Ishikawa (cell line): ENCODE results near the gene SEC61A1.

Source experiments
- CEBPB ChIP-seq: IDR thresholded peaks from 2 replicates; pipeline ENCODE4 v1.6.1; 2012
- CREB1 ChIP-seq: IDR thresholded peaks from 2 replicates; pipeline ENCODE4 v1.6.1; 2012; ENCODE audit warnings: low read depth
- EGR1 ChIP-seq: IDR thresholded peaks from 2 replicates; pipeline ENCODE4 v1.6.1; 2012
- EP300 ChIP-seq: IDR thresholded peaks from 2 replicates; pipeline ENCODE4 v1.6.1; 2012; ENCODE audit warnings: borderline replicate concordance
- FOXM1 ChIP-seq: IDR thresholded peaks from 2 replicates; pipeline ENCODE4 v1.6.1; 2012; ENCODE audit warnings: low read depth, borderline replicate concordance
- MAX ChIP-seq: IDR thresholded peaks from 2 replicates; pipeline ENCODE4 v1.6.1; 2012
- NFIC ChIP-seq: IDR thresholded peaks from 2 replicates; pipeline ENCODE4 v1.6.1; 2012
- RAD21 ChIP-seq: IDR thresholded peaks from 2 replicates; pipeline ENCODE4 v1.6.1; 2012; ENCODE audit warnings: low read depth
- REST ChIP-seq: IDR thresholded peaks from 2 replicates; pipeline ENCODE4 v1.6.1; 2012; ENCODE audit warnings: low read depth, mild to moderate bottlenecking
- TAF1 ChIP-seq: IDR thresholded peaks from 2 replicates; pipeline ENCODE4 v1.6.1; 2012; ENCODE audit warnings: low read depth, mild to moderate bottlenecking
- TCF12 ChIP-seq: IDR thresholded peaks from 2 replicates; pipeline ENCODE4 v1.6.1; 2012; ENCODE audit warnings: low read depth
- TEAD4 ChIP-seq: IDR thresholded peaks from 2 replicates; pipeline ENCODE4 v1.6.1; 2012
- USF1 ChIP-seq: IDR thresholded peaks from 2 replicates; pipeline ENCODE4 v1.6.1; 2012
- YY1 ChIP-seq: IDR thresholded peaks from 2 replicates; pipeline ENCODE4 v1.6.1; 2012; ENCODE audit warnings: low read depth
- ZBTB7A ChIP-seq: IDR thresholded peaks from 2 replicates; pipeline ENCODE4 v1.6.1; 2012; ENCODE audit warnings: low read depth

The SEC61A1 gene

GRCh38 chr3:128009952-128010846 is 42.0 kb upstream of the SEC61A1 start:
- no peak for TF ChIP-seq NFIC
- no peak for TF ChIP-seq TEAD4
- no peak for TF ChIP-seq YY1
- TF ChIP-seq RAD21 = no peak
- no peak for TF ChIP-seq EGR1
- no peak for TF ChIP-seq USF1
- TF ChIP-seq ZBTB7A = no peak
- no peak for TF ChIP-seq CEBPB
- TF ChIP-seq EP300 = no peak
- no peak for TF ChIP-seq REST
- TF ChIP-seq TCF12 = no peak
- TF ChIP-seq TAF1 = no peak
- no peak for TF ChIP-seq CREB1

- peak; percentile 55 for TF ChIP-seq RAD21
- TF ChIP-seq TCF12 = no peak
- no peak for TF ChIP-seq USF1
Measured at GRCh38 chr3:128011140-128011539, 41.1 kb upstream of the SEC61A1 start.

GRCh38 chr3:128012050-128012449 is 40.2 kb upstream of the SEC61A1 start:
- no peak for TF ChIP-seq MAX
- TF ChIP-seq FOXM1 = no peak

GRCh38 chr3:128014548-128014947 is 37.7 kb upstream of the SEC61A1 start:
- TF ChIP-seq REST = no peak
- TF ChIP-seq TCF12 = no peak
- no peak for TF ChIP-seq EP300
- no peak for TF ChIP-seq NFIC
- no peak for TF ChIP-seq USF1
- TF ChIP-seq YY1 = no peak
- TF ChIP-seq ZBTB7A = no peak
- no peak for TF ChIP-seq EGR1
- TF ChIP-seq FOXM1 = no peak
- no peak for TF ChIP-seq TEAD4
- TF ChIP-seq MAX = no peak
- TF ChIP-seq CREB1 = no peak

DNA sequence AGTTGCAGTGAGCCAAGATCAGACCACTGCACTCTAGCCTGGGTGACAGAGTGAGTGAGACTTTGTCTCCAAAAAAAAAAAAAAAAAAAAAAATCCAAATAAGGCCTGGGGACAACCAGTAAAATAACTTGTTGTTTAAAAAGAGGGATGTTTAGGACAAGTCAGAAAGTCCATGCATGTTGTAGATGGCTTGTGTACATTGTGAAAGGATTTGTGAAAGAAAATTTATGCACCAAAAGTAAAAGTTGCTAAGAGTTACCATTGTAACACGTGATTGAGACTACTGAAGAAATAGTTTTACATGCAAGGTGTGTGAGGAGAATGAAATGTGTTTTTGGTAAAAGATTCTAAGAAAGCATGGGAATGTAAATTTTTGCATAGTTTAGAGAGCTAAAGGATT is 35.7 kb upstream of the SEC61A1 start:
- TF ChIP-seq EGR1 = no peak
- no peak for TF ChIP-seq RAD21
- no peak for TF ChIP-seq CEBPB

GRCh38 chr3:128021768-128022372 is 30.4 kb upstream of the SEC61A1 start:
- no peak for TF ChIP-seq CREB1
- TF ChIP-seq EGR1 = no peak
- TF ChIP-seq MAX = no peak
- no peak for TF ChIP-seq TCF12
- TF ChIP-seq TAF1 = no peak
- no peak for TF ChIP-seq REST
- no peak for TF ChIP-seq EP300
- no peak for TF ChIP-seq YY1
- no peak for TF ChIP-seq FOXM1
- TF ChIP-seq CEBPB = no peak
- TF ChIP-seq TEAD4 = no peak
- TF ChIP-seq ZBTB7A = no peak
- no peak for TF ChIP-seq NFIC
- no peak for TF ChIP-seq RAD21
- TF ChIP-seq USF1 = no peak
